Tibial nerve (tissue), 4 donors: Measurements from ENCODE around the gene ACBD3.

Experiments
- EP300 ChIP-seq, 2 donors: sonication (generic); formaldehyde crosslinking; IDR thresholded peaks; one replicate each; pipeline ENCODE4 v1.6.1; 2017; ENCODE audit warnings: antibody characterized with exemption in 2 of 2, mild to moderate bottlenecking in 1 of 2
- POLR2A ChIP-seq, 2 donors: fragments of 450-650 bp; IDR thresholded peaks; one replicate each; pipeline ENCODE4 v1.6.1; 2017; ENCODE audit warnings: antibody characterized with exemption in 2 of 2, mild to moderate bottlenecking in 2 of 2, moderate library complexity in 2 of 2
- TF ChIP-seq, protein P1 (sequence below), 5 experiments: fragments of 200-600 bp in 3 of 5; fragments of 450-650 bp in 2 of 5; sonication (generic) in 3 of 5; IDR thresholded peaks; one replicate each; pipeline ENCODE4 v1.5.1; 2016 to 2019; ENCODE audit warnings: antibody characterized with exemption in 5 of 5, mild to moderate bottlenecking in 3 of 5, moderate library complexity in 2 of 5

DNA sequence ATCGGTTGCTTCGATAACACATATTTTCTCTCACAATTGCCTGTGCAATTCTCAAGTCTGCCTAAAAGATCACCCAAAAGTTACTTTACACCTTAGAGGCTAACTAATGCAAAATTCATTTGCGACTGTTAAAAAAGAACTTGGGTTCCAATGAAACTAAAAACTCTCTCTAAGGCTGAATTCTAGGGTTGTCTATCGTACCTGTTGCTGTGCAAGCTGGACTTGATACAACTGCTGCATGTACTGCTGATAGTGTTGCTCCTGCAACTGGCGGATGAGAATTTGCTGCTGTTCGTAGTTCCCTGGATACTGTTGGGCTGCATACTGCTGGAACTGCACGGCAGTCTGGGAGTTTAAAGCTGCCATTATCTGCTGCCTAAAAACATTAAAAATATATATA, 27.6 kb downstream of the ACBD3 start:
- TF ChIP-seq, protein P1, sequence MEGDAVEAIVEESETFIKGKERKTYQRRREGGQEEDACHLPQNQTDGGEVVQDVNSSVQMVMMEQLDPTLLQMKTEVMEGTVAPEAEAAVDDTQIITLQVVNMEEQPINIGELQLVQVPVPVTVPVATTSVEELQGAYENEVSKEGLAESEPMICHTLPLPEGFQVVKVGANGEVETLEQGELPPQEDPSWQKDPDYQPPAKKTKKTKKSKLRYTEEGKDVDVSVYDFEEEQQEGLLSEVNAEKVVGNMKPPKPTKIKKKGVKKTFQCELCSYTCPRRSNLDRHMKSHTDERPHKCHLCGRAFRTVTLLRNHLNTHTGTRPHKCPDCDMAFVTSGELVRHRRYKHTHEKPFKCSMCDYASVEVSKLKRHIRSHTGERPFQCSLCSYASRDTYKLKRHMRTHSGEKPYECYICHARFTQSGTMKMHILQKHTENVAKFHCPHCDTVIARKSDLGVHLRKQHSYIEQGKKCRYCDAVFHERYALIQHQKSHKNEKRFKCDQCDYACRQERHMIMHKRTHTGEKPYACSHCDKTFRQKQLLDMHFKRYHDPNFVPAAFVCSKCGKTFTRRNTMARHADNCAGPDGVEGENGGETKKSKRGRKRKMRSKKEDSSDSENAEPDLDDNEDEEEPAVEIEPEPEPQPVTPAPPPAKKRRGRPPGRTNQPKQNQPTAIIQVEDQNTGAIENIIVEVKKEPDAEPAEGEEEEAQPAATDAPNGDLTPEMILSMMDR (IDR thresholded peaks at IDR 0.05) = no peak
- TF ChIP-seq POLR2A (IDR thresholded peaks at IDR 0.05) (no peak), EP300 (IDR thresholded peaks at IDR 0.05) (no peak)
